Sigmoid colon (tissue), 4 donors: ENCODE measurements around the gene LMF1.

Source experiments
- POLR2A ChIP-seq, 2 donors: fragments of 450-650 bp; IDR thresholded peaks; one replicate each; pipeline ENCODE4 v1.6.1; 2016; ENCODE audit warnings: antibody characterized with exemption in 2 of 2, mild to moderate bottlenecking in 2 of 2, moderate library complexity in 2 of 2
- POLR2AphosphoS5 ChIP-seq, 4 donors: sonication (generic); formaldehyde crosslinking; IDR thresholded peaks; one replicate each; pipeline ENCODE4 v1.6.1; 2017; ENCODE audit warnings: antibody characterized with exemption in 4 of 4
- TF ChIP-seq, protein P1 (sequence below), 4 experiments: fragments of 450-650 bp in 3 of 4; fragments of 200-600 bp in 1 of 4; IDR thresholded peaks; one replicate each; pipeline ENCODE4 v1.5.1; 2016 to 2019; ENCODE audit warnings: antibody characterized with exemption in 4 of 4, mild to moderate bottlenecking in 3 of 4, moderate library complexity in 2 of 4

DNA sequence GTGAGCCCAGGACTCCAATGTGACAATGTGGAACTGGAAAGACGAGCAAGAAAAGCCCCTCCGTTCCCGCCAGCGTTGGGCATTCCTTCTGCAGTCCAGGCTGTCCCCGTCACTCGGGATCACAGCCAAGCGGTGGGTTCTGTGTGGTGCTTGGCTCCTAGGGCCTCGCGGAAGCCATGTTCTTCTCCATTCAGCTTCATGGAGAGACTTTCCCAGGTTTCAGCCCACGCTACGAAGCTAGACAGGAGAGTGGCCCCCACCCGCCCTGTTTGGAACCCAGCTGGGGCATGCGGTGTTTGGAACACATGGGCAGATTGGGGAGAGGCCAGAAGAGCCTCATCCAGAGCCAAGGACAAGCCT lies 5.8 kb downstream of the LMF1 start:
- TF ChIP-seq, protein P1, sequence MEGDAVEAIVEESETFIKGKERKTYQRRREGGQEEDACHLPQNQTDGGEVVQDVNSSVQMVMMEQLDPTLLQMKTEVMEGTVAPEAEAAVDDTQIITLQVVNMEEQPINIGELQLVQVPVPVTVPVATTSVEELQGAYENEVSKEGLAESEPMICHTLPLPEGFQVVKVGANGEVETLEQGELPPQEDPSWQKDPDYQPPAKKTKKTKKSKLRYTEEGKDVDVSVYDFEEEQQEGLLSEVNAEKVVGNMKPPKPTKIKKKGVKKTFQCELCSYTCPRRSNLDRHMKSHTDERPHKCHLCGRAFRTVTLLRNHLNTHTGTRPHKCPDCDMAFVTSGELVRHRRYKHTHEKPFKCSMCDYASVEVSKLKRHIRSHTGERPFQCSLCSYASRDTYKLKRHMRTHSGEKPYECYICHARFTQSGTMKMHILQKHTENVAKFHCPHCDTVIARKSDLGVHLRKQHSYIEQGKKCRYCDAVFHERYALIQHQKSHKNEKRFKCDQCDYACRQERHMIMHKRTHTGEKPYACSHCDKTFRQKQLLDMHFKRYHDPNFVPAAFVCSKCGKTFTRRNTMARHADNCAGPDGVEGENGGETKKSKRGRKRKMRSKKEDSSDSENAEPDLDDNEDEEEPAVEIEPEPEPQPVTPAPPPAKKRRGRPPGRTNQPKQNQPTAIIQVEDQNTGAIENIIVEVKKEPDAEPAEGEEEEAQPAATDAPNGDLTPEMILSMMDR (IDR thresholded peaks at IDR 0.05) = no peak
- no peak for TF ChIP-seq POLR2AphosphoS5 (IDR thresholded peaks at IDR 0.05)
- no peak for TF ChIP-seq POLR2A (IDR thresholded peaks at IDR 0.05)
